GM12874 (cell line): ENCODE results near the gene ITPKB.

Source experiments
- TF ChIP-seq, protein P1 (sequence below): IDR thresholded peaks from 2 replicates; pipeline ENCODE4 v1.5.1; 2011; ENCODE audit warnings: low read depth, mild to moderate bottlenecking, control low read depth, low read length, moderate library complexity; ENCODE audit not compliant: insufficient read depth

The ITPKB gene

DNA sequence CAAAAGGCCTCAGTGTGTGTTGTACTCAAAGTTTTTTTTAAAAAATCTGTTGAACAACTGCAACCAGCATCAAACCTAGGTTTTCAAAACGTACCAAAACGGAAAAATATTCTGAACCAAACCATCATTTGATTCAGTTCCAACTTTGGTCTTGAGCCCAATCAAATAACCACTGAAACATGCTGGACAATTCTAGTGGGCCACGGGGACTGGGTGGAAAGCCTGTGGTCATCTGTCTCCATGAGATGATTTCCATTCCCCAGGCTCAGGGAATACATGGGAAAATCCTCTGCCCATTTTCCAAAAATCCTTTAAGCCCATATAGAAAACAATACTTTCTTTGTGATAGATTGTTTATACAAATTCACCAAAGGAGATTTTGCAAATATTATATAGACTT lies 22.5 kb downstream of the ITPKB start:
- TF ChIP-seq, protein P1, sequence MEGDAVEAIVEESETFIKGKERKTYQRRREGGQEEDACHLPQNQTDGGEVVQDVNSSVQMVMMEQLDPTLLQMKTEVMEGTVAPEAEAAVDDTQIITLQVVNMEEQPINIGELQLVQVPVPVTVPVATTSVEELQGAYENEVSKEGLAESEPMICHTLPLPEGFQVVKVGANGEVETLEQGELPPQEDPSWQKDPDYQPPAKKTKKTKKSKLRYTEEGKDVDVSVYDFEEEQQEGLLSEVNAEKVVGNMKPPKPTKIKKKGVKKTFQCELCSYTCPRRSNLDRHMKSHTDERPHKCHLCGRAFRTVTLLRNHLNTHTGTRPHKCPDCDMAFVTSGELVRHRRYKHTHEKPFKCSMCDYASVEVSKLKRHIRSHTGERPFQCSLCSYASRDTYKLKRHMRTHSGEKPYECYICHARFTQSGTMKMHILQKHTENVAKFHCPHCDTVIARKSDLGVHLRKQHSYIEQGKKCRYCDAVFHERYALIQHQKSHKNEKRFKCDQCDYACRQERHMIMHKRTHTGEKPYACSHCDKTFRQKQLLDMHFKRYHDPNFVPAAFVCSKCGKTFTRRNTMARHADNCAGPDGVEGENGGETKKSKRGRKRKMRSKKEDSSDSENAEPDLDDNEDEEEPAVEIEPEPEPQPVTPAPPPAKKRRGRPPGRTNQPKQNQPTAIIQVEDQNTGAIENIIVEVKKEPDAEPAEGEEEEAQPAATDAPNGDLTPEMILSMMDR = no peak

DNA sequence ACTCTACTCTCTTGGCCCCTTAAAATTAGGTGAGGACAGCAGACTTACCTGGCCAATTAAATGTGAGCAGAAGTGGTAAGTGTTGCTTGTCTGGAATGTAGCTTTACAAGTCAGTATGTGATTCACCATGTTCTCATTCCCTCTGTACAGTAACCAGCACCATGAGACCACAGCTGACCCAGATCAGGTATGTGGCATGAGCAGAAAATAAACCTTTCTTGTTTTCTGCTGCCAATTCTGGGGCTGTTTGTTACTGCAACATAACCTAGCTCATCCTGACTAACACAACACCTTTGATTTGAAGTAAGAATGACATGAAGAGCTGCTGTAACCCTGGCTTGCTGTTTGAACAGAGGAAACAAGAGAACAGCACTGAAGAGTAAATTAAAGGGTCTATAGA lies 24.9 kb downstream of the ITPKB start:
- TF ChIP-seq, protein P1 = no peak

DNA sequence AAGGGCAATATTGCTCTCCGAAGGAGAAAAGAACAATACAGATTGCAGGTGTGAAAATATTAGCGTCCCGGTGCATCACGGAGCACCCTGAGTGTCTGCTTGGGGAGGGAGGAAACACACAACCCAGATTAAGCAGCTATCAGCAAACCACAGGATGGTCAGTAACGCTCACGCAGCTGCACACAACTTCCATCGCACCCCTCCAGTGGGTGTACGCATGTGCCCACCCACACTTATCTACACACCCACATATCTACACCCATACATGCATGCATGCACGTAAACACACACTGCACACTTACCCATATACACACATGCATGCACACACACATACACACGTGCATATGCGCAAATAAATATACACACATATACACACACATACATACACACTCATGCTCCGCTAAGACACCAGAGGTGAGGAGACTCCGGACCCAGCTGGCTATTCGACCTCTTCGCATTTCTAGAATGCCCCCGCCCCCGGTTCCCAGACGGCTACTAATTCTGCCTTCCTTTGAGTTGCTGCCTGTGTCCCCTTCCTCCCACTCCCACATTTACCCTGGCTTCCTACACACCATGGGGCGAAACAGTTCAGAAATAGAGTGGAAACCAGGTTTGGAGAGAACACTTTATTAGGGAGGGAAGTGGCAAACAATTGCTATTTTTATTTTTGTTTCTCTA lies 26.2 kb downstream of the ITPKB start:
- TF ChIP-seq, protein P1 = no peak

DNA sequence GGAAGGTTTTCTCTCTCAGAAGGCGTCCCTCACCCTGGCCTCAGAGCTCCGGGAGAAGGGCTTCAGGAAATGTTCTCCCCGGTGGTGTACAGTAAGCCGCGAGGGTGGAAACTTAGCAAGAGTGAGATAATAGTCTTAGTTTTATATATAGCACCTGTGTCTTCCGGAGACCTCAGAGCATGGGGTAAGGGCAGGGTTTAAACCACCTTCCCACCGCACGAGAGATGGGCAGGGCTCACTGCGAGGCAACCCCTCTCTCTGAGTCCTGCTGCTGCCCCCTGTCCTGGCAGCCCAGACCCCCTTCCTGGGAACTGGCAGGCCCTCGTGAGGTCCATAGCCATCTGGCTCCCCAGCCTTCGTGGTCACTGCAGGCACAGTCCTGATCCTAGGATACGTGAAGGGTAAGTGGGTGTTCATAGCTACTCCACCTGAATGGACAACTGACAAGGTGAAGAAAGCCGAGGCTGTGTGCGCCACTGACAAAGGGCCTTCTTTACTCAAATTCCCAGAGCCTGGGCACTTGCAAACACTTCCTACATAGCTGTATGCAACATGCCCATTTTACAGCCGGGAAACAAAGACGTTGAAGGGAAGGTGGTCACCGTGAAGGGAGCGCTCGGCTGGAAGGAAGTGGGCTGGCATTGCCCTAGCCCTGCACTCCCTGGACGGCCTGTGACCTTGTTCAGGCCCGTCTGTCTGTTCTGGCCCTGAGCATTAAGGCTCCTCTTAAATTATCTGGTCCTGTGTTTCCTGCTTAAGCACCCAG lies 26.9 kb downstream of the ITPKB start:
- TF ChIP-seq, protein P1 = no peak

DNA sequence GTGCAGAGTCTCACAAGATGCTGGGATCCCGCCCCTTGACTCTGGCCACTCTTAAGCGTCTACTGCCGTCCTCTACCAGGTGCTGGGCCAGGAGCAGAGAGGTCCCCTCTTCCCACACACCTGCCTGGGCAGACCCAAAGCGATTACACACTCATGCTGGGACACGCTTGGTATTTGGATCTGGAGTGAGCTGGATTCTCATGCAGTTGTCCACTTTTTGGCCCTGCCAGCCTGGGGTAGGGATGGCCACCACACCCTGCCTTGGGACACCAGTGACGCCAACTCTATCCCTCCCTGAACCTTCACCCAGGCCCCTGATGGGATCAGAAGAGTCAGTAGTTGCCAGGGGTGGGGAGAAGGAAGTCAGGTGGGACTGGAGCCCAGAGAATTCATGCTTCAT lies 28.6 kb downstream of the ITPKB start:
- TF ChIP-seq, protein P1 = no peak

DNA sequence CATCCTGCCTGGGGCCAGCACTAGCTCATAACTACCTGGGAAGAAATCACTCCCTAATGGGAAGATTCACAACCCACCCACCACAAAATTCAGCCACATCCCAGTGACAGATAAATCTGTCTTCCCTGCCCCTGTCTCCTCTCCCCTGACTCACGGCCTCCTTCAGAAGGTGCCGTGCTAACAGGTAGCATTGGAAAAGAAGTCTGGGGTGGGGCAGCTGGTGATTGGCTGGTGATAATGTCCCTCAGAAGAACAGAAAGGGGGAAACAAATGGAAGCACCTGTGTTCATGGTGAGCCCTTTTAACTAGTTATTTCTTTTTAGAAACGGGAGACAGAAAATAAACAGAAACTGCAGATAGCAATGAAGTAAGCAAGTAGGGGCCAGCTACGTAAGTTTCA lies 29.1 kb downstream of the ITPKB start:
- TF ChIP-seq, protein P1 = no peak

DNA sequence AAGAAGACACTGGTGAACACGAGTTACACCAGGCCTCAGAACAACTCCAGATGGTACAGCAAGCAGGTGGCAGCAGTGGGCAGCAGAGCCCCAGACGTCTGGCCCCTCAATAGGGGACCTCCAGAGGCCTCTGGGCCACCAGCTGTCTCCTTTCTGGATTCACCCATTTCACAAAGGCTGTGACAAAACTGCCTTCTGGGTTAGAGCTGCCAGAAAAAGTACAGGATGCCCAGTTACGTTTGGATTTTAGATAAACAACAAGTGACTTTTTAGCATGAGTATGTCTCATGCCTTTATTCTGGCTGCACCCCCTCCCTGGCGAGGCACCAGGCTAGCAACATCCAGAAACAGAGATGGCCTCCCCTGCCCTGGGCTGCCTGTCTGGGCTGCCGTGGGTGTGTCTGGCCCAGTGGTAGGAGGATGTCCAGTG lies 30.1 kb downstream of the ITPKB start:
- TF ChIP-seq, protein P1 = 0 out of 2 replicates have a peak, but pooled peaks have one; percentile 2
